NCI-H526 (cell line): Measurements from ENCODE around the gene VAV2.

Source experiments
- DNase-seq, 2 experiments: peaks; one replicate each; lab custom pipeline; 2025; lab: John Stamatoyannopoulos, UW

Gene VAV2

DNA sequence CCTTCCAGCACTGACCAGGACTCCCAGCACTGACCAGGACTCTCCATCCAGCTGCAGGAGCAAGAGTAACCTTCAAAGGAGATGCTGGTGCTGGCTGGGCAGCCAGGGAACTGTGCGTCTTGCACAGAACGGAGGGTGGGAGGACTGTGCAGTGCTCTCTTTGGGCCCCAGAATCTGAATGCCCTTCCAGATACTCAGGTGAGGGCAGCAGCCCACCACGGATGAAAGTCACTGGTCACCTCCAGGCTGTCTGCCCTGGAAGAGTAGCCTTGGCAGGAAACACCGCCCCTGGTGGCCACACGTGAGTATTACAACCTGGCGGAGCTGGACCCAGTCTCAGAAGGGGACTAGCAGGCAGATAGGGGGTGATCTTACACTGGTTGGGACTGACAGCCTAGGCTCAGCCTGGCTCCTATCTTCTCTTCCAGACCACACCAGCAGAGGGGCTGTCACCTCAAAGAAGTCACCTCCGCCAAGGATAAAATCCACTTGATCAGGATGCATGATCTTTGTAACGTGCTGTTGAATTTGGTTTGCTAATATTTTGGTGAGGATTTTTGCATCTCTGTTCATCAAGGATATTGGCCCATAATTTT lies 249.2 kb downstream of the VAV2 start:
- peak; percentile 62 to 77 for DNase-seq

DNA sequence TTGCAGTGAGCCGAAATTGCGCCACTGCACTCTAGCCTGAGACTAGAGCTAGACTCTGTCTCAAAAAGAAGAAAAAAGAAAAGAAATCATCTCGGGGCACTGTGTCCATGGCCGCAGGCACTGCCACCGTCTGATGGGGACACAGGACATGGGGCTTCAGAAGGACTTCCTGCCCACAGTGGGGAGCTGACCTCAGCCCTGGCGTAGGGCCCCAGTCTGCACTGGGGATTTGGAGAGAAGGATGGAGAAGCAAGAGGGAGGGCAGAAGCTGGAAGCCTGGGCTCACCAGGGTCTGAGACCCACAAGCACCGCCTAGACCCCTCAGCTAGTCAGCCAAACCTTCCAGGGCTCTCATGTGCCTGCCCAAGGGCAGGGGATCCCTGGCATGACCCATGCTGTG lies 249.9 kb downstream of the VAV2 start:
- no peak for DNase-seq

DNA sequence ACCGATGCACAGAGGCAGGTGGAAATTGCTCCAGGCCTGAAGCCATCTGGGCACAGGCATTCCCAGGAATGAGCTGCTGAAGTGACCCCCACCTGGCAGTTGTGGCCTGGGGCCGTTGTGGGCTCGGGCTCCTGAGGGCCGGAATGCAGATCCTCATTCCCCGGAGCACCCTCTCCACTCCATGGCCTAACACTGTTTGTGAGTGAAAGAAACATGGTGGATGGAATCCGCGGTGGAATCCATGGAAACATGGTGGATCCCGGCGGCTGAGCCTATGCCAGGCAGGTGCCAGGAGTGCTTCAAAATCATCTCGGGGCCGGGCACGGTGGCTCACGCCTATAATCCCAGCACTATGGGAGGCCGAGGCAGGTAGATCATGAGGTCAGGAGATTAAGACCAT lies 250.4 kb downstream of the VAV2 start:
- DNase-seq = no peak

DNA sequence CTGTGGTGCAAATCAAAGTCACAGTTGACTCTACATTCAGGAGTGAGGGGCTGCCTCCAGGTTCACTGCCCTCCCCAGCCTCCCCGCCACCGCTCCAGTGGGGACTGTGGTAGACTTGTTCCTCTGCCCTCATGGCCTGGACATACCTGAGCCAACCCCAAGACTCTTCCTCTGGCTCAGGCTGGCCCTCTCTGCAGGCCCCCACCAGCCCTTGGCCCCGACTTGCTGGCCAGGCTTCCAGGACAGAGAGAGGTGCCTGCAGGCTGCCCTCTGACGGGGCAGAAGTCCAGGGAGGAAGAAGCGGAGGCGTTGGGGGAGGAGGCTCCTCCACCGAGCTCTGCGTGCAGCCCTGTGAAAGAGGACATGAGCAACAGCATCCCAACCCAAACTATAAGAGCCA lies 251.2 kb downstream of the VAV2 start:
- no peak for DNase-seq

DNA sequence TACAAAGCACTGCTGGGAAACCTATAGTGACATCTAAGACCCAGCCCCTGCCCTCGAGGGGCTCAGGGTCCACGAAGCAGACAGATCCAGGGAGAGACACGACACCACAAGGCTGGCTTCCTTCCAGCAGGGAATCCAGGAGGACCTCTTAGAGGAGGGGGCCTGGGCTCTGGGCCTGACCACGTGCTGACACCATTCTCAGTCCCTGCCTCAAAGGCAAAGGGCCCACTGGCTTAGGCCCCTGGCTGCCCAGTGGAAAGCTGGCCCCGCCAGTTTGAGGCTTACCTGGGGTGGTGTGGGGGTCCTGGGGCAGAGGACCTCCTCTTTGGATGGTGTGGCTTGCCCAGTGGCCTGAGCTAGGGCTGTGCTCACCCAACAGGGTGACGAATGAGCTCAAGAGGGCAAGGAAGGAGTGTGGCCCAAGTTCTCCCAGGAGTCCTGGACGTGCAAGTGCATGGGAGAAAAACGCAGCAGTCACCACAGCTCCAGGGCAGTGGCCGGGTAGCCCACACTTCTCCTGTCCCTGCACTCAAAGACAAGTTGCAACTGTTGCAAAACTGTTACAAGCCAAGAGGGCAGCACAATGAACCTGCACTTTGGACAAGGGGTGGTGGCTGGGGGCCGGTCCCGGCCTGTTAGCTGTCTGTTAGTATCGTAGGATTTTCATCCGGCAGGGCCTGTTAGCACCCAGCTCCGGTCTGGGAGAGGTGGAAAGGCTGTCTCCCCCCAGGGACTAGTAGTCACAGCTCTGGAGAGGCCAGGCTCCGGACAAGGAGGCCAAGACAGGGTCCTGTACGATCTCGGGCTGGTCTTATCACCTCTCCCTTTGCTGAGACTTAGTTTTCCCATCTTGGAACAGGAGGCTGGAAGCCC lies 252.5 kb downstream of the VAV2 start:
- no peak for DNase-seq

DNA sequence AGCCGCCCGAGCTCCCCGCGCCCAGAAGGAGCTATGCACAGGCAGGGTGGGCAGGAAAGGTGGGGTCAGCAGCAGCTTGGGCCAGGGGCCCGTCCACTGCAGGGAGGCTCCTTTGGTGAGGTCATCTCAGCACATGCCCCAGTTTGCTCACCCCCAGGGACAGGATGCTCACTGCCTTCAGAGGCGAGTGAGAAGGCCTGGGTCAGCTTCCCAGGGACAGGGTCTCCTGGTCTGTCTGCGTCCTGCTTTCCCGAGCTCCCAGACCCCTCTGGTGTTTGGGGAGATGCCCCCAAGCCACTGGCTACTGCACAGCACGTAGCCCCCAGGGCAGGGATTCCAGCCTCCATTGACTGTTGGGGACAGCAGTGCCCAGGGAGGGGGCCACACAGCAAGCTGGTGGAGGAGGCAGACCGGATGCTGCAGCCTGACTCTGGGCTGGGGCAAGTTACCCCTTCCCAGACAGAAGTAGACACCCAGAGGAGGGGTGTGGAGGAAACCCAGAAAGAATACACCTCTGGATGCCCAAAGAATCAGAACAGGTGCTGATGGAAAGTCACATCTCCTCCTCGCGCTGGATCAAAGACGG lies 253.4 kb downstream of the VAV2 start:
- no peak for DNase-seq

DNA sequence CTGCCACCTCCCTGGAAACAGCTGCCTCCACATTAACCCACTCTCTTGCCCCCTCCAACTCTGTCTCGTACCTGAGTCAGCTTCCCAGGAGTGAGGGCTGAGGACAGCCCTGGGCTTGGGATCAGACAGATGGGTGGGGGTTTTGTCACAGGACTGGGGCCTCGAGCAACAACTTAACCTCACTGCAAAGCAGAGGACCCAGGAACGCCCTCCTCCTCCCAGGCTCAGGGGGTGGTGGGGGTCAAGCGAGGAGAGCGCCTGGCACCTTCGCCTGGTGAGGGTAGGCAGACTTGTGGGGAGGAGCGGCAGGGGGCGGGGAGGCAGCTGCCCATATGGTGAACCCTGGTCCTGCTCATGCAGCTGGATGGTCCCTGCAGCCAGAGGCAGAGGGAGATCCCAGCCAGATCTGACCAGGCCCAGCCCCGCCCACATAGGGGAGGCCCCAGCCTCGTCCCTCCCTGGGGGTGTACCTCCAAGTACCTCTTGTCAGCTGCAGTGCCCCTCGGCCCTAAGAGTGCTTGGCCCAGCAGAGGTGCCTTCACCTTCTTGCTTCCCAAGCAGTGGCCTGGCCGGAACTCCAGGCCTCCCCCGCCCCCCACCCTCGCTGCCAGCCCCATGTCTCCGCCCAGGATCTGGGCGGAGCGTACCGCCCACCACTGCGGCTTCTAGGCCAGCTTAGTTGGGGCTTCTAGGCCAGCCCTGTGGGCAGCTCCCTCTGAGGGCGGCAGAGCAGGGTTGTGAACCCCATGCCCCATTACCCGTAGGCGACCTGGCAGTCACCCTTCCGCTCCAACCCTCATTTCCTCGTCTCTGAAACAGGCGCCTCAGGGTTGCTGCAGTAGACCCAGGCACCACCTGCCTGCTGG lies 254.1 kb downstream of the VAV2 start, which contains the start of gene SARDH:
TSS of gene SARDH (minus strand) at position 579 of the 866 bp plus-strand sequence. CDS start 4,179 bp downstream, outside the sequence.
- peak in 1 of 2 experiments; percentile 37 for DNase-seq

DNA sequence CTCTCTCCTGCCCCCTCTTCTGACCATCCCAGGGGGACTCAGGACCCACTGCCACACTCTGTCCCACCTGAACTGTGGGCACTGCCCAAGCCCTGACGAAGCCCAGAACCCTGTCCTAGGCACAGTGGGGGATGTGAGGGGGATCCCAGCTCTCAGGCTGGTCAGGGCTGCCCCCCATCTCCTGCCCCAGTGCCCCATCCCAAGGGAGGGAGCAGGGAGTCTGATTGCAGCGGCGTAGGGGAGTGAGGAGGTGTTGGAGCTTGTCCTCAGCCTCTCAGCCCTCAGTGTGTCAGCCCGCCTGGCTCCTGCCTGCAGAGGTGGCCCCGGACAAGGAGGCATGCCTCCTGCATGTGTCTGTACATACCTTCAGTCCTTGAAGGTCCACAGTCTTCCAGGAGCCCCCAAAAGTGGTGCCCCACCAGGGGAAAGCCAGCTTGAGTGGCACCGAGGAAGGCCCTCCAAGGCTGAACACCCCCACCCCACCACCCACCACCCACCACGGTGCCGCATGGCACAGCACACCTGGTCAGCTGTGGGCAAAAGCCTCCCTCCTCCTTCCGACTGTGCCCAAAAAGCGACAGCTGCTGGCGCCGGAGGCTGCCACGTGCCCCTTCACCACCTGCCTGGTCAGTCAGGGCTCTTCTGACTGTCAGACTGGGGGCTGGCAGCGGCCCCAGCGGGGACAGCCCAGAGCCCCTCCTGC lies 254.9 kb downstream of the VAV2 start:
- DNase-seq = no peak

DNA sequence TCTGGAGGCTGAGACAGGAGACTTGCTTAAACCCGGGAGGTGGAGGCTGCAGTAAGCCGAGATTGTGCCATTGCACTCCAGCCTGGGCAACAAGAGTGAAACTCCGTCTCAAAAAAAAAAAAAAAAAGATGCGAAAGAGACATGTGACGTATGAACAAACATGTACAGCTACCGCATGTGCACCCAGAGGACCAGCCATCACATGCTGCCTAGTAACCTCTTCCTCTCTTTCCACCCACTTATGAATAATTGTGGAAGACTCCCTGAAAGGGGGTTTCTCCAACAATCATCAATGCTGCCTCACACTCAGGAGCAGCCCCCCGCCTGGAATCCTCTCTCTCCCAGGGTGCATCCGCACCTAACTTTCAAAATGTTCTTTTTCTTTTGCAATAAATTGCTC lies 256.2 kb downstream of the VAV2 start:
- DNase-seq = no peak

DNA sequence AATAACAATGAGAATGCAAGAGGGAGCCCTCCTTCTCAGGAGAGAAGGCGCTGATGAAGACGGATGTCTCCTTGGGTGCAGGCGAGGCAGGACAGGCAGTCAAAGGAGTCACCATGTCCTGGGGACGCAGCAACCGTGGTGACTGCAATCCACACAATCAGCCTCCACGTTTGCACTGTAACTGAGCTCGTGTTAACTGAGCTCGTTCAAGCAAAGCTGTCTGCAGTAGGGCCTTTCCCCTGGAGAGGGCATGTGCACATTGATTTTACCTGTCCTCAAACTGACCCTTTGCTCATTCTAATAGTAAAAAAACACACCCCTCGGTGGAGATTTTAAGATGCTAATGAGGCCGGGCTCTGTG lies 256.7 kb downstream of the VAV2 start:
- no peak for DNase-seq

DNA sequence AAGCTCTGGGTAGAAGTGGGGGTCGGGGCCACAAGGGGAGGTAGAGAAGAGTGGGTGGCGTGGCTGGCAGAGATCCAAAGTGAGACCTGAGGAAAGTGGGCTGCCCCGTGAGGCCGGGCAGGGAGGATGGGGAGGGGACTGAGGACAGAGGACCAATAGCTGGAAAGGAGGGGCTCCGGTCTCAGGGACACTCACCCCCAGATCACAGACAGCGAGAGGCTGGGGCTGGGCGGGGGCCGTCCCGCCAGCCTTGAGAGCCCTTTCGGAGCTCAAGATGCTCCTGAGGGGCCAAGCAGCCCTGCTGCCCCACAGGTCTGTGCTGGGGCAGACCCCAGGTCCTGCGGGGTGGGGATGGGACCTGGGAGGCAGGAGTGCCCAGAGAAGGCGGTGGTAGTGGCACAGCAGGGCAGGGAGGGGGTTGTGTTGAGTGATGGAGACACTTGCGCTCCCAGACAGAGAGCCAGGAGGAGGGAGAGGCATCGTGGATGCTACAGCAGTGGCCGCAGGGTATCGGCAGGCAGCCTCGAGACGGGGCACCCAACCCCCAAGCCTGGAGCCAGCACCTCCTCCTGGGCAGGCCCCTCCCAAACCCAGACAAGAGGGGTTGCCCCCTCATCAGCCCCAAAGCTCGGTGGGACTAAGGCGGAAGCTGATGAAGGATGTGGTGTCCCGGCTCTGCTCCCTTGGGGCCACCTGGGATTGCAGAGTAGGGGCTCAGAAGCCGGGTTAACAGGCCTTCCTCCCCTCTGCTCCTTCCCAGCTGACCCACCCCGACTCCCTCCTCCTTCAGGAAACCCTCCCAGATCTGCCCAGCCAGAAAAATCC lies 257.3 kb downstream of the VAV2 start:
- DNase-seq = no peak

DNA sequence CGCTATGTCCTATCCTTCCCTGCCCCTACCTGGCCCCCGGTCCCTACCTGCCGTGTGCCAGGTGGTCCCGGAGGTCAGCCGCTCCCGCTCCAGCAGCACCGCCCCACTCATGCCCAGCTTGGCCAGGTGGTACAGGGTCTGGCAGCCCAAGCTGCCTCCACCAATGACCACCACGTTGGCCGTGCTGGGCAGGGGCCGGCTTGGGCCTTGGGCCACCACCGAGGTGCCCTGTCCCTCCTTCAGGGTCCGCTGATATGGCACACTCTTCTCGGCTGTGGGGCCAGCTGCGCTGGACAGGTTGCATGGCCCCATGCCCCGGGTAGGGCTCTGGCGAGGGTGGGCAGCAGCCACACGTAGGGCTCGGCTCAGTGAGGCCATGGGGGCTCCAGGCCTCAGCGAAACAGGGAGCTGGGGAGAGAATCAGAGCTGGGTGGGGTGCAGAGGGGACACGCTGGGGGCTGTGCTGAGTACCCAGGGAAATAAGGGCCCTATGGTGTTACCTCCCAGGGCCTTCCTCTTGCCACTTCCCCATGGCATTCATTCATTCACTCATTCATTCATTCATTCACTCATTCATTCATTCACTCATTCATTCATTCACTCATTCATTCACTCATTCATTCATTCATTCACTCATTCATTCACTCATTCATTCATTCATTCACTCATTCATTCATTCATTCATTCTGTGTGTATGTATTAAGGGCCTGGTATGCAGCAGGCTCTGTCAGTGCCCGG lies 258.2 kb downstream of the VAV2 start:
- DNase-seq = no peak

DNA sequence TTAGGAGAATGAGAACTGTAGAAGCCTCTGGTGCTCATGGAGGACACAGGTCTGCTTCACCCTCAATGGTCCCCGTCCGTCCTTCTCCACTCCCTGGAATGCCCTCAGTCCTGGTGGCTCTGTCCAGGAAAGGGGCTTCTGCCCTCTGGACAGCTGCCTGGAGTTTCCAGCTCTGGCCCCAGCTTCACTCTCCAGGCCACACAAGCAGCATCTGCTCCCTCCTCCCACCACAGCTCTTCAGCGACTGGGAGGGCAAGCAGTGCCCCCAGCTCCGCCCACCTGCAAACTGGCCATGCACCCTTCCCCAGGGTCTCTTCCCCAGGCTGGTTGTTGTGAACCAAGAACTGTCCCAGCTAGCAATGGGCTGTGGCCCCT lies 258.7 kb downstream of the VAV2 start:
- DNase-seq = no peak

DNA sequence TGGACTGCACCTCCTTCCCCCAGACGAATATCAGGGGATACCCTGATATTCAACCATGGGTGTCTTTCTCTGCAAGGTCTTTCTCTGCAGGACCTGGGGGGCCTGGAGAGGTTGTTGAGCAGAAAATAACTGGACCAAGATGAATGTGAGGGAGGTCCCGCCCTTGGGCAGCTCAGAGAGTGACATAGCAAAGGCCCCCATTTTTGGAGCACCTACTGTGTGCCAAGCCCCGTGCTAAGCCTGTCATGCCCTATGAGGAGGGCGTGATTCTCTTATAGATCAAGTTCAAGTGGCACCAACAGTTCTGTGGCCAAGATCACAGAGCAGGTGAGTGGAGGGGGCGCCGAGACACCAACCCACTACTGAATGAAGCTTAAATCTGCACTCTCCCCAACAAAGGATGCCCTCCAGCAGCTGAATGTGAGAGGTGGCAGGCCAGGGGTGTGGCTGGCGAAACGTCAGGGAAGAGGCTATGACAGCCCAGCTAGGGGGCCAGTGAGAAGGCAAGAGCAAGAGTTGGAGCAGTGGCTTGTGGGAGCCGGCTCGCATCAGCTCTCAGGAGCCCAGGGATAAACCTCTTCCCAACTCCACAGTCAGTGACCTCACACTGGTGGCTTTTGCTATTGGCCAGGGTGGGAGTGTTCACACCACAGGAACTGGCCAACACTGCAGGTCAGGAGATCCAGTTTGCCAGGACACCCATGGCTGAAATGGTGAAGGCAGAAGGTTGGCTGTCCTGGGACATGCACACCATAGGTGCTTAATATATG lies 259.3 kb downstream of the VAV2 start:
- no peak for DNase-seq

DNA sequence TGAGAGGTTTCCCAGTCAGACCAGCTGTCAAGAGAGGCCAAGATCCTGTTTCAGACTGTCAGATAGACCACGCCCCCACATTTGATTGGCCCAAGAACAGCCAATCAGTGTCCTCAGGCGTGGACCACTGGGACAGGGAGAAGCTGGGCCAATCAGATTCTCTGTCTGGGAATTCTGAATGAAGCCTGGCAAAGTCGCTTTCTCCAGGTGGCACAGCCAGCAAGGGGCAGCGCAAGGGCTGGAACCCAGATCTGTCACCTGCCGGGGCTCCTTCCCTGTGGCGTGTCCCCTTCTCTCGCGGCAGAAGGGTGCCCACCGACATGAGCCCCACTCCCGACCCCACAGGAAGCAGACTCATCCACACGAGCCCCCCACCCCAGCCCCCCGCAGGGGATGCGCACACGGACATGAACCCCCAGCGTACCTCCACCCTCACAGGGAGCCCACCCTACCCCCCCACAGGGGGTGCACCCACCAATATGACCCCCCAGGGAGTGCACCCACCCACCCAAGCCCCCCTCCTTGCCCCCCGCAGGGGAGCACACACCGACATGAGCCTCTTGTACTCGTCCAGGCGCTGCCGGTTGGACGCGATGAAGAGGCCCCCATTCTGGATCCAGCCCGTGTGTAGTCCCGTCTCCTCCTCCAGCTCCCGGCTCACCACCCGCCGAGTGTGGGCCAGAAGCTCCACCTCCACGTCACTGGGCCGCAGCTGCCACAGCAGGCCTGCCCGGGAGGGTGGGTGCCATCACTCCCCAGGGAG lies 260.1 kb downstream of the VAV2 start:
- peak; percentile 78 to 90 for DNase-seq

DNA sequence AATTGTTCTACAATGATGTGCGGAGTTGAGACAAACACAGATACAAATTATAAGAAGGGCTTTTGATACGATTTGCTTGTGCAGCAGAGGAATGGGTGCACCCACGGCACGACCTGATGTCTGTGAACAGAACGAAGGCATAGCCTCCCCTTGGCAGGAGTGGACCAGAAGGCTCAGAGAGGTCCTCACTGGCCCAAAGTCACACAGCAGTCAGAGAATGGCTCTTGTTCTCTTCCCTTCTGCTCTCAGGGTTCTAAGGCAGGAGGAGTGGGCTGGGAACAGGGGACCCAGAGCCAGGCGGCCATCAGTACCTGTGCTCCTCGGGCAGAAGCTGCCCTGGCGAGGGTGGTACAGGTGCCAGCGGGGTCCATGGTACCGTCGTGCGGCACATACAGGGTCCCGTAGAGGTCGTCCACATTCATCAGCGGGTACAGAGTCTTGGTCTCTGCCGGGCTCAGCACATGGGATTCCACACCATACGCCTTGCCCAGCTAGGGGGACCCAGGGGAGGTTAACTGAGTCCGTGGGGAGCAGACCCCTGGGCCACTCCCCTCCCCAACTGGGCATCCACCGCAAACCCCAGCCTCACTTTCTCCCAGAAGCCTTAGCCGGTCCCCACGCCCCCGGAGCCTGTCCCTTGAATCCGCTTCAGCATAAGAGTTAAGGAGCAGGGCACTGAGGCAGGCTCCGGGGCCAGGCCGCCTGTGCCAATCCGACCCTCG lies 261.0 kb downstream of the VAV2 start:
- no peak for DNase-seq

DNA sequence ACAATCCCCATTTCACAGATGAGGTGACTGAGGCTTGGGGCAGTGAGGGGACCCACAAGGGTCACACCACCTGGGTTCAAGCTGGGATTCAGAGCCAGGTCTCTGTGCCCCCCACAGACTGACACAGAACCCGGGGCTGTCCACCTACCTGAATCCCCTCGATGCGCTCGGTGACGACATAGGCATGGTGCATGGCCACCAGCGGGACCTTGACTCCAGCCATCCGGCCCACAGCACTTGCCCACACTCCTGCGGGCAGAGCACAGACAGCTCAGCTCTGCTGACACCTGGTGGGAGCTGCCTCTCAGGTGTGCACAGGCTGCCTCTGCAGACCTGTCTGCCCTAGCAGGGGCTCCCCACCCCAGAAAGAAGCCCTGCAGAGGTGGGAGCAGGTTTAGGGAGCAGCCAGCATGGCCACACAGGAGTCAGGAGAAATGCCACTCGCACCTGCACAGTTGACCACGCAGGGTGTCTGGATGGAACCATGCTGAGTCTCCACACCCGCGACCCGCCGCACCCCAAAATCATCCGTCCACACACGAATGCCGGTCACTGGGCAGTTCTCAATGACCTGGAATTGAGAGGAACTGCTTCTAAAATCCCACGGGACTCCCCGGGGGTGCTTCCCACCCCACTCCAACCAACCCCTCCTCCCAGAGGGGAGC lies 262.4 kb downstream of the VAV2 start:
- peak in 1 of 2 experiments; percentile 19 for DNase-seq
